HG02610 (cell line): ENCODE data around the gene TSHR.

ENCODE experiments used
- ATAC-seq: cut with Tn5 transposase; IDR thresholded peaks from one replicate; pipeline ENCODE4 v1.9.1; 2021; ENCODE audit warnings: mild to moderate bottlenecking, moderate library complexity; ENCODE audit not compliant: unreplicated experiment

The TSHR gene

GRCh38 chr14:81170104-81170828 lies 214.8 kb downstream of the TSHR start:
- ATAC-seq, result peak; percentile 96

- ATAC-seq, result no peak
Observed at GRCh38 chr14:81170829-81171195, 215.4 kb downstream of the TSHR start.

- peak; percentile 36 for ATAC-seq
Observed at GRCh38 chr14:81172353-81172752, 216.9 kb downstream of the TSHR start.

- peak; percentile 23 for ATAC-seq
Observed at GRCh38 chr14:81172881-81173280, 217.5 kb downstream of the TSHR start.

DNA sequence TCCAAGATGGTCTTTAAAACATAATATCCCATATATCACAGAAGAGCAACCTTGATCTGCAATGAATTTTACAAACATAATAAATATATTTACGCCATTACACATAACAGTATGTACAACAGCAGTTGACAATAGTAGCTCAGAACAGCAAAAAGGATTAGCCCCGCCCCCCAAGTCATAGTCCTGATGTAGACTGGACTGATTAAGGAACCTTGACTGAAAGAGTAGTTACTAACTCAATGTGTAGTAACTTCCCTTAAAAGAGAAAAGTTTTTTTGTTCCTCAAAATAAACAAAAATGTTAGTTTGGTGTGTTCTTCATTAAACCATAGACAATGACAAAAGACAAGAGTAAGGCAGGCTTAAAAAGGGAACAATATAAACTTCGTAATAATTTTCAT lies 220.8 kb downstream of the TSHR start:
- no peak for ATAC-seq

DNA sequence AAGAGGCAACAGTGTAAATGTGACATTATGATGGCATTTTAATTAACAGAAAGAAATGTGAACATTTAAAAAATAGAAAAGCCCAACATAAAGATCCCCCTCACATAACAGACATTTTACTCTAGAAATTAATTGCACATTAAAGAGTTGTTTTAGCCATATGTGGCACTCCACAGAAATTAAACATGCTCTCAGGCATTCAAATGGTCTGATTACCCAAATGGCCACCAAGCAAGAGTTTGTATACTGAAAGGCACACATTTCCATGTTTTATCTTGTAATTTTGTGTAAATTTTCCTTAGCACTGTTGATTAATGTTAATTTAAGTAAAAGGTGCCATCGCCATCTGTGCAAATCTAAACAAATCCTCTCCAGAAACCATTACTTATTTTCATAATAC lies 221.8 kb downstream of the TSHR start:
- ATAC-seq, result no peak

- ATAC-seq, result peak; percentile 58
Observed at GRCh38 chr14:81178063-81178462, 222.6 kb downstream of the TSHR start.

- no peak for ATAC-seq
Observed at GRCh38 chr14:81179631-81180030, 224.2 kb downstream of the TSHR start.

DNA sequence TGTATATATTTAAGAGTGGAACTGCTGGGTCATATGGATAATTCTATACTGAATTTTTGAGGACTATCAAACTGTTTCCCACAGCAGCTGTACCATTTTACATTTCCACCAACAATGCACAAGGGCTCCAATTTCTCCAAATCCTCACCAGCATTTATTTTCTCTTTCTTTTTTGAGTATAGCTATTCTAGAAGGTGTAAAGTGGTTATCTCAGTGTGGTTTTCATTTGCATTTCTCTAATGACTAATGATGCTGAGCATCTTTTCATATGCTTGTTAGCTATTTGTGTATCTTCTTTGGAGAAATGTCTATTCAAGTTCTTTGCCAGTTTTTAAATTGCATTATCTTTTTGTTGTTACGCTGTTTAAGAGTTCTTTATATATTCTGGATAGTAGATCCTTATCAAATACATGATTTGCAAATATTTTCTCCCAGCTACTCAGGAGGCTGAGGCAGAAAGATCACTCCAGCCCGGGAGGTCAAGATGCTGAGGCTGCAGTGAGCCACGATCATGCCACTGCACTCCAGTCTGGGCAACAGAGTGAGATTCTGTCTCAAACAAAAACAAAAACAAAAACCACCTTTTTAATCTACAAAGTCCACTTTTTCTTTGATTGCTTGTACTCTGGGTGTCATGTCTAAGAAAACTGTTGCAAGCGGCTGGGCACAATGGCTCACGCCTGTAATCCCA lies 232.6 kb downstream of the TSHR start:
- ATAC-seq, result peak; percentile 87

- no peak for ATAC-seq
Observed at GRCh38 chr14:81192594-81192993, 237.2 kb downstream of the TSHR start.

- ATAC-seq, result peak; percentile 81
Observed at GRCh38 chr14:81193924-81194633, 238.7 kb downstream of the TSHR start.
